ENCODE data around the gene PTPRJ. TPM values are rescaled to one million over a fixed set of nuclear protein-coding genes. Genes with fewer than 3 reads are reported as not detected.
"Not testable (repeated sequence)": the region's sequence is repeated elsewhere in the genome, so short reads cannot be mapped to it uniquely, and the experiment has no call there.

Gene PTPRJ
- total and polyA plus RNA-seq, 7 donors = 0.32 to 12.4 (median 4.1) TPM

- WGBS, 3 donors = 45 to 59% (median 47%) methylated on average over 10 of the region's 10 CpGs
- intact Hi-C loops (cut with DNase I) = no loop called here
- TF ChIP-seq, protein P1, sequence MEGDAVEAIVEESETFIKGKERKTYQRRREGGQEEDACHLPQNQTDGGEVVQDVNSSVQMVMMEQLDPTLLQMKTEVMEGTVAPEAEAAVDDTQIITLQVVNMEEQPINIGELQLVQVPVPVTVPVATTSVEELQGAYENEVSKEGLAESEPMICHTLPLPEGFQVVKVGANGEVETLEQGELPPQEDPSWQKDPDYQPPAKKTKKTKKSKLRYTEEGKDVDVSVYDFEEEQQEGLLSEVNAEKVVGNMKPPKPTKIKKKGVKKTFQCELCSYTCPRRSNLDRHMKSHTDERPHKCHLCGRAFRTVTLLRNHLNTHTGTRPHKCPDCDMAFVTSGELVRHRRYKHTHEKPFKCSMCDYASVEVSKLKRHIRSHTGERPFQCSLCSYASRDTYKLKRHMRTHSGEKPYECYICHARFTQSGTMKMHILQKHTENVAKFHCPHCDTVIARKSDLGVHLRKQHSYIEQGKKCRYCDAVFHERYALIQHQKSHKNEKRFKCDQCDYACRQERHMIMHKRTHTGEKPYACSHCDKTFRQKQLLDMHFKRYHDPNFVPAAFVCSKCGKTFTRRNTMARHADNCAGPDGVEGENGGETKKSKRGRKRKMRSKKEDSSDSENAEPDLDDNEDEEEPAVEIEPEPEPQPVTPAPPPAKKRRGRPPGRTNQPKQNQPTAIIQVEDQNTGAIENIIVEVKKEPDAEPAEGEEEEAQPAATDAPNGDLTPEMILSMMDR (IDR thresholded peaks at IDR 0.05) = no peak
- no peak overlapping the region for H3K27ac ChIP-seq
- peak; percentile 93 to 97 (median 96) for ATAC-seq
- H3K4me1 ChIP-seq = no peaks in the 10 kb centered on the region
- no peak overlapping the region for H3K4me3 ChIP-seq
- no peaks in the 10 kb centered on the region for H3K9me3 ChIP-seq
- H3K36me3 ChIP-seq (ENCODE audit: insufficient read depth in 1 of 2, low read depth in 1 of 2) = no peaks in the 10 kb centered on the region
- no peaks in the 10 kb centered on the region for H3K27me3 ChIP-seq (ENCODE audit: insufficient read depth in 3 of 3, low read length in 2 of 3)
- peak; percentile 86 for DNase-seq
Measured at GRCh38 chr11:47946682-47947559, 33.4 kb upstream of the PTPRJ start.

DNA sequence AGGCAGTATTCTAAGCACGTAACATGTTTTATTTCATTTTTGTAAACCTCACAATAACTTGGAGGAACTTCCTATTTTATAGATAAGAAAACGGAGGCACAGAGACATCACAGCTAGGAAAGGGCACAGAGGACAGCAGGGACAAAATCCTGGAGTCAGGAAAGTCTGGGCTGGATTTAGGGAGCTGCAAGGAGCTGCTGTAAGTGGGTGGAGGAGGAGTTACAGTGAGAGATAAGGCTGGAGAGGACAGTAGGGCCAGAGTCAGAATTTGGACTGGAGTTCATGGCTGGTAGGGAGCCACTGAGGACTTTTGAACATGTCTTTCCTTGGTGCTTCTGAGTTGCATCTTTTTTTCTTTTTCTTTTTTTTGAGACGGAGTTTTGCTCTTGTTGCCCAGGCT is 32.2 kb upstream of the PTPRJ start:
- H3K36me3 ChIP-seq (ENCODE audit: insufficient read depth in 1 of 2, low read depth in 1 of 2) = no peaks in the 10 kb centered on the region
- H3K27ac ChIP-seq = no peak overlapping the region
- no peaks in the 10 kb centered on the region for H3K4me1 ChIP-seq
- 80 to 87% (median 83%) methylated on average over 3 of the region's 3 CpGs for WGBS, 3 donors
- no peaks in the 10 kb centered on the region for H3K27me3 ChIP-seq (ENCODE audit: insufficient read depth in 3 of 3, low read length in 2 of 3)
- no peak overlapping the region for H3K4me3 ChIP-seq
- TF ChIP-seq, protein P1 (IDR thresholded peaks at IDR 0.05) = no peak
- intact Hi-C loops (cut with DNase I) = no loop called here
- DNase-seq = no peak
- no peaks in the 10 kb centered on the region for H3K9me3 ChIP-seq
- ATAC-seq = no peak

DNA sequence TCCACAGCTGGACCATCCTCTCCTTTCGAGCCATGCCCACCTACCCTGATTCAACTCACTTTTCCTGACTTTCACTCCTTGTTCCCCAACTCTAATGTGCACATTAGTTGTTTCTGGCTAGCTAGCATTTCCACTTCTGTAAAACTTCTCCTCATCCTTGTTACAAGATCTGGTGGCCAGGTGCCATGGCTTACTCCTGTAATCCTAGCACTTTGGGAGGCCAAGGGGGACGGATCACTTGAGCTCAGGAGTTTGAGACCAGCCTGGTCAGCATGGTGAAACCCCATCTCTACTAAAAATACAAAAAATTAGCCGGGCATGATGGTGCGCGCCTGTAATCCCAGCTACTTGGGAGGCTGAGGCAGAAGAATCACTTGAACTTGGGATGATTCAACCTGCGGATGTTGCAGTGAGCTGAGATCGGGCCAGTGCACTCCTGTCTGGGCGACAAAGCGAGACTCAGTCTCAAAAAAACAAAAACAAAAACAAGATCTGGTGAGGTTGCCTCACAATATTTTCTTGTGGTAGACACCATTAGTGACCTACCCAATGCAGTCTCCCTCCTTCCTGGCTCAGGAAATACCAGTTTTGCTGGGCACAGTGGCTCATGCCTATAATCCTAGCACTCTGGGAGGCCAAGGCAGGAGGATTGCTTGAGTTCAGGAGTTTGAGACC is 31.2 kb upstream of the PTPRJ start:
- ATAC-seq; H3K4me3 ChIP-seq; H3K9me3 ChIP-seq; H3K36me3 ChIP-seq (ENCODE audit: insufficient read depth in 1 of 2, low read depth in 1 of 2); intact Hi-C loops (cut with DNase I); DNase-seq; H3K27ac ChIP-seq; H3K27me3 ChIP-seq (ENCODE audit: insufficient read depth in 3 of 3, low read length in 2 of 3); H3K4me1 ChIP-seq: not testable (repeated sequence)
- WGBS, 3 donors = 74 to 79% (median 76%) methylated on average over 9 of the region's 9 CpGs

DNA sequence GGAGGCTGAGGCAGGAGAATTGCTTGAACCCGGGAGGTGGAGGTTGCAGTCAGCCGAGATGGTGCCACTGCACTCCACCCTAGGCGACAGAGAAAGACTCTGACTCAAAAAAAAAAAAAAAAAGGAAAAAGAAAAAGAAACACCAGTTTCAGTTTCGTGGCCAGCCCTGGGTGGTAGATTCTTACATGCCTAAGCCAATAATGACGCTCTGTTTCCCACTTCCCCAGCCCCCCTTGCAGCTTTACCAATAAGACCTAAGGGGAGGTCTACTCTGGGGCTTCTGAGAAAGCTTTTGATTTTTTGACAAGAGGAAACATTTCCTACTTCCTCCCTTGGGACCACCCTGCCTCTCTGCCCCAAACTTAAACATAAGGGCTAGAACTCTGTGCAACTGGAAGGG is 30.0 kb upstream of the PTPRJ start:
- Histone ChIP-seq H3K27ac (no peak overlapping the region), H3K27me3 (ENCODE audit: insufficient read depth in 3 of 3, low read length in 2 of 3) (no peaks in the 10 kb centered on the region), H3K9me3 (no peaks in the 10 kb centered on the region), H3K36me3 (ENCODE audit: insufficient read depth in 1 of 2, low read depth in 1 of 2) (no peaks in the 10 kb centered on the region), H3K4me3 (no peak overlapping the region), H3K4me1 (no peaks in the 10 kb centered on the region)
- intact Hi-C loops (cut with DNase I) = no loop called here
- ATAC-seq (no peak), DNase-seq (no peak)
- 38 to 63% (median 61%) methylated on average over 5 of the region's 5 CpGs for WGBS, 3 donors
- TF ChIP-seq, protein P1 (IDR thresholded peaks at IDR 0.05) = no peak

DNA sequence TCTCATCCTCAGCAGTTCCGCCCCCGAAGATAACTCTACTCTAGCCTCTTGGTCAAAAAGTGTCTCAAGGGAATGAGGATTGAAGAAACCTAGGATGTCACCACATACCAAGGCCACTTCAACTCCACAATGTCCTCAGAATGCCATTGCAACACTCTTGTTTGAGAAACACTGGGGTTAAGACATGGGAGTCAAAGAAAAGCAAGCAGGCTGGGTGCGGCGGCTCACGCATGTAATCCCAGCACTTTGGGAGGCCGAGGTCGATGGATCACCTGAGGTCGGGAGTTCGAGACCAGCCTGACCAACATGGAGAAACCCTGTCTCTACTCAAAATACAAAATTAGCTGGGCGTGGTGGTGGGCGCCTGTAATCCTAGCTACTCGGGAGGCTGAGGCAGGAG is 28.9 kb upstream of the PTPRJ start:
- H3K27me3 ChIP-seq (ENCODE audit: insufficient read depth in 3 of 3, low read length in 2 of 3); H3K36me3 ChIP-seq (ENCODE audit: insufficient read depth in 1 of 2, low read depth in 1 of 2); ATAC-seq; H3K4me1 ChIP-seq; intact Hi-C loops (cut with DNase I); H3K4me3 ChIP-seq; DNase-seq; H3K9me3 ChIP-seq; H3K27ac ChIP-seq: not testable (repeated sequence)
- WGBS, 3 donors = 95 to 98% (median 96%) methylated on average over 12 of the region's 12 CpGs
